ENCODE measurements around the gene ATP9B.

ATP9B gene

GRCh38 chr18:79379251-79379905 is 310.2 kb downstream of the ATP9B start:
- Histone ChIP-seq H3K36me3 (ENCODE audit: insufficient read depth, insufficient read length, low read length) (peaks cover 9% of the 10 kb centered on the region), H3K4me1 (ENCODE audit: insufficient read depth, insufficient read length) (peaks cover 6% of the 10 kb centered on the region), H3K9ac (ENCODE audit: insufficient read length, low read depth) (peak overlapping the region; percentile 44), H3K9me3 (ENCODE audit: insufficient read depth, low read length) (no peaks in the 10 kb centered on the region), H3K27me3 (ENCODE audit: insufficient read depth, insufficient read length) (peaks cover 2% of the 10 kb centered on the region), H3K4me3 (ENCODE audit: insufficient read length, low read depth) (no peak overlapping the region)
- DNase-seq (ENCODE audit: low read depth, low spot score) = no peak
- TF ChIP-seq SUZ12 (IDR thresholded peaks at IDR 0.05; ENCODE audit: extremely low read depth, insufficient read depth, insufficient read length) = no peak
- TF ChIP-seq ZNF274 (IDR thresholded peaks at IDR 0.05; ENCODE audit: low read depth, low read length) = no peak
- TF ChIP-seq YY1 (IDR thresholded peaks at IDR 0.05; ENCODE audit: insufficient read depth, insufficient read length) = no peak

GRCh38 chr18:79379931-79380815 is 311.0 kb downstream of the ATP9B start:
- DNase-seq (ENCODE audit: low read depth, low spot score) = no peak
- Histone ChIP-seq H3K36me3 (ENCODE audit: insufficient read depth, insufficient read length, low read length) (peaks cover 5% of the 10 kb centered on the region), H3K9ac (ENCODE audit: insufficient read length, low read depth) (peak overlapping the region; percentile 42), H3K4me1 (ENCODE audit: insufficient read depth, insufficient read length) (peaks cover 6% of the 10 kb centered on the region), H3K27me3 (ENCODE audit: insufficient read depth, insufficient read length) (peaks cover 2% of the 10 kb centered on the region), H3K4me3 (ENCODE audit: insufficient read length, low read depth) (no peak overlapping the region), H3K9me3 (ENCODE audit: insufficient read depth, low read length) (no peaks in the 10 kb centered on the region)
- TF ChIP-seq SUZ12 (IDR thresholded peaks at IDR 0.05; ENCODE audit: extremely low read depth, insufficient read depth, insufficient read length) (no peak), YY1 (IDR thresholded peaks at IDR 0.05; ENCODE audit: insufficient read depth, insufficient read length) (no peak), ZNF274 (IDR thresholded peaks at IDR 0.05; ENCODE audit: low read depth, low read length) (no peak)

GRCh38 chr18:79380816-79381806 is 311.9 kb downstream of the ATP9B start:
- no peaks in the 10 kb centered on the region for H3K9me3 ChIP-seq (ENCODE audit: insufficient read depth, low read length)
- no peak for DNase-seq (ENCODE audit: low read depth, low spot score)
- no peak for TF ChIP-seq SUZ12 (IDR thresholded peaks at IDR 0.05; ENCODE audit: extremely low read depth, insufficient read depth, insufficient read length)
- TF ChIP-seq YY1 (IDR thresholded peaks at IDR 0.05; ENCODE audit: insufficient read depth, insufficient read length) = no peak
- no peak for TF ChIP-seq ZNF274 (IDR thresholded peaks at IDR 0.05; ENCODE audit: low read depth, low read length)
- H3K36me3 ChIP-seq (ENCODE audit: insufficient read depth, insufficient read length, low read length) = peaks cover 5% of the 10 kb centered on the region
- peaks cover 2% of the 10 kb centered on the region for H3K27me3 ChIP-seq (ENCODE audit: insufficient read depth, insufficient read length)
- H3K4me1 ChIP-seq (ENCODE audit: insufficient read depth, insufficient read length) = peaks cover 10% of the 10 kb centered on the region
- no peak overlapping the region for H3K4me3 ChIP-seq (ENCODE audit: insufficient read length, low read depth)
- no peak overlapping the region for H3K9ac ChIP-seq (ENCODE audit: insufficient read length, low read depth)

GRCh38 chr18:79381811-79382311 is 312.7 kb downstream of the ATP9B start:
- Histone ChIP-seq H3K4me3 (ENCODE audit: insufficient read length, low read depth) (no peak overlapping the region), H3K36me3 (ENCODE audit: insufficient read depth, insufficient read length, low read length) (peaks cover 5% of the 10 kb centered on the region), H3K27me3 (ENCODE audit: insufficient read depth, insufficient read length) (peaks cover 2% of the 10 kb centered on the region), H3K9me3 (ENCODE audit: insufficient read depth, low read length) (no peaks in the 10 kb centered on the region), H3K4me1 (ENCODE audit: insufficient read depth, insufficient read length) (peaks cover 12% of the 10 kb centered on the region), H3K9ac (ENCODE audit: insufficient read length, low read depth) (peak overlapping the region; percentile 1)
- TF ChIP-seq SUZ12 (IDR thresholded peaks at IDR 0.05; ENCODE audit: extremely low read depth, insufficient read depth, insufficient read length) = no peak
- TF ChIP-seq ZNF274 (IDR thresholded peaks at IDR 0.05; ENCODE audit: low read depth, low read length) = no peak
- TF ChIP-seq YY1 (IDR thresholded peaks at IDR 0.05; ENCODE audit: insufficient read depth, insufficient read length) = no peak
- no peak for DNase-seq (ENCODE audit: low read depth, low spot score)

- TF ChIP-seq ZNF274 (IDR thresholded peaks at IDR 0.05; ENCODE audit: low read depth, low read length) (no peak), SUZ12 (IDR thresholded peaks at IDR 0.05; ENCODE audit: extremely low read depth, insufficient read depth, insufficient read length) (no peak), YY1 (IDR thresholded peaks at IDR 0.05; ENCODE audit: insufficient read depth, insufficient read length) (no peak)
- Histone ChIP-seq H3K9me3 (ENCODE audit: insufficient read depth, low read length) (no peaks in the 10 kb centered on the region), H3K36me3 (ENCODE audit: insufficient read depth, insufficient read length, low read length) (no peaks in the 10 kb centered on the region), H3K4me3 (ENCODE audit: insufficient read length, low read depth) (no peak overlapping the region), H3K9ac (ENCODE audit: insufficient read length, low read depth) (no peak overlapping the region), H3K27me3 (ENCODE audit: insufficient read depth, insufficient read length) (peaks cover 2% of the 10 kb centered on the region), H3K4me1 (ENCODE audit: insufficient read depth, insufficient read length) (peaks cover 12% of the 10 kb centered on the region)
- no peak for DNase-seq (ENCODE audit: low read depth, low spot score)
These were observed 313.6 kb downstream of the ATP9B start for GRCh38 chr18:79382681-79383387.

- Histone ChIP-seq H3K9me3 (ENCODE audit: insufficient read depth, low read length) (no peaks in the 10 kb centered on the region), H3K4me1 (ENCODE audit: insufficient read depth, insufficient read length) (peaks cover 12% of the 10 kb centered on the region), H3K36me3 (ENCODE audit: insufficient read depth, insufficient read length, low read length) (no peaks in the 10 kb centered on the region), H3K27me3 (ENCODE audit: insufficient read depth, insufficient read length) (peaks cover 2% of the 10 kb centered on the region), H3K4me3 (ENCODE audit: insufficient read length, low read depth) (no peak overlapping the region), H3K9ac (ENCODE audit: insufficient read length, low read depth) (no peak overlapping the region)
- DNase-seq (ENCODE audit: low read depth, low spot score) = no peak
- TF ChIP-seq ZNF274 (IDR thresholded peaks at IDR 0.05; ENCODE audit: low read depth, low read length) (no peak), SUZ12 (IDR thresholded peaks at IDR 0.05; ENCODE audit: extremely low read depth, insufficient read depth, insufficient read length) (no peak), YY1 (IDR thresholded peaks at IDR 0.05; ENCODE audit: insufficient read depth, insufficient read length) (no peak)
These were observed 314.3 kb downstream of the ATP9B start for GRCh38 chr18:79383388-79384056.
